GM08714 (cell line): ENCODE measurements around the gene LUZP1.
"Not testable (repeated sequence)": the region's sequence is repeated elsewhere in the genome, so short reads cannot be mapped to it uniquely, and the experiment has no call there.

ENCODE experiments used
- H3K4me3 ChIP-seq: fragments of 200-500 bp; sonication (Bioruptor generic); 2 replicates; pipeline ENCODE4 v1.5.1; 2014; ENCODE audit warnings: mild to moderate bottlenecking, low read length, inconsistent platforms
- ZNF274 ChIP-seq: IDR thresholded peaks from 2 replicates; pipeline ENCODE4 v1.6.1; 2012; ENCODE audit warnings: mild to moderate bottlenecking, low read depth, low read length

LUZP1 gene

DNA sequence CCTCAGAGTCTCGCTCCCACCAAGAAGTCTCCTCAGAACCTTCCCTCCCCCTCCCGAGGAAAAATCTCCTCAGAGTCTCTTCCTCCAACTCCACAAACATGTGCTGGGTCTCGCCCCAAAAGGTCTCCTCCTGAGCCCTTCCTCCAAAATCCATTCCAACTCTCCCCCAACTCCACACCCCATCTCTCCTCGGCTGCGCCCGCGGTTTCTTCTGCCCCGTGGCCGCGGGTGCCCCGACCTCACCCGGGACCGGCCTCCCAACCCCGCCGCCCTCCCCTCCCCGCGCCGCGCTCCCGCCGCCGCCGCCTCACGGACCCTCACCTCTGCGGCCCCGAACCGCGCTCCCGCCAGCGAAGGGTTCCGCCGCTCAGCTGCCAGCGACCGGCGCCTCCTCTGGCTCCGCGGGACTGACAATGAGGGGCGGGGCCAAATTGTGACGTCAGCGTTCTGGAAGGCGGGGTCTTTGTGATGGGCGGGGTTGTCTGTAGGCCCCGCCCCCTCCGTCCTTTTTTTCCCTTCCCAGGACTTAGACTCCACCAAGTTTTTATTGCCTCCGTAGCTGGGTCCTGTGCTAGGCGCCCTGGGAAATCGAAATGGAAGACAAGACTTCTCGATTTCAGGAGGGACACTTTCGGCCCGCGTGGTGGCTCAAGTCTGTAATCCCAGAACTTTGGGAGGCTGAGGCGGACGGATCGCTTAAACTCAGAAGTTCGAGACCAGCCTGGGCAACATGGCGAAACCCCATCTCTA lies at the start of gene LUZP1:
Gene LUZP1 (minus strand): TSS at position 412 of the 750 bp plus-strand sequence.
- TF ChIP-seq ZNF274 = no peak
- H3K4me3 ChIP-seq = peak within 1 kb of the TSS; percentile 96

DNA sequence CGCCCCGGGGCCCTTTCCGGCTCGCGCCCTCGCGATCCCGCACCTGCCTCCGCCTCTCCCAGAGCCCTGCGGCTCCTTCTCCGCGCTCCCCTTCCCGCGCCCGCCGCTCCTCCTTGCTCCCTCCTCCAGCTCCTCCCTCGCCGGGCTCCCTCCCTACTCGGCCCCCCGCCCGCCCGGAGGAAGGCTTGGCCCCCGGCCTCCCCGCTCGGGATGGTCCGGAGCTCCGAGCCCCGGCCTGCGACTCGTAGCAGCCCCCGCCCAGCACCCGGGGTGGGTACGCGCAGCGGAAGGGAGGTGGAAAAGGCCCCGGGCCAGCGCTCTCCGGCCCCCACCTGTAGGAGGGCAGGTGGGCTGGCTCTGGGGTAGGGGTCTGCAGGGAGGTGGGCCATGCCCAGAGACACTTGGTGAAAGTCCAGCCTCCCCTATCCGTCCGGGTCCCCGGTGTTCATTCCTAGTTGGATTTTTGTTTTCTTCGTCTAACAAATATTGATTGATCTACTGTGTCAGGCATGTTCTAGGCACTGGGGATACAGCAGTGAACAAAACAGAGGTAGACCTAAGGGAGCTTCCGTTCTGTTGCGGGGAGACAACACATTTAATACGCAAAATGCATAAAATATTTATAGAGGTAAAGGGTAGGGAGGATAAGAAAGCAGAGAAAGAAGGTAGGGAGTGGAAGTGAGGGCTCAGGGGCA lies 48.9 kb upstream of the LUZP1 start, which contains the start of gene HTR1D:
Gene HTR1D (minus strand): TSS at position 82 of the 695 bp plus-strand sequence. CDS start 23,283 bp downstream, outside the sequence.
- peak within 1 kb of the TSS; percentile 44 for H3K4me3 ChIP-seq
- no peak for TF ChIP-seq ZNF274

DNA sequence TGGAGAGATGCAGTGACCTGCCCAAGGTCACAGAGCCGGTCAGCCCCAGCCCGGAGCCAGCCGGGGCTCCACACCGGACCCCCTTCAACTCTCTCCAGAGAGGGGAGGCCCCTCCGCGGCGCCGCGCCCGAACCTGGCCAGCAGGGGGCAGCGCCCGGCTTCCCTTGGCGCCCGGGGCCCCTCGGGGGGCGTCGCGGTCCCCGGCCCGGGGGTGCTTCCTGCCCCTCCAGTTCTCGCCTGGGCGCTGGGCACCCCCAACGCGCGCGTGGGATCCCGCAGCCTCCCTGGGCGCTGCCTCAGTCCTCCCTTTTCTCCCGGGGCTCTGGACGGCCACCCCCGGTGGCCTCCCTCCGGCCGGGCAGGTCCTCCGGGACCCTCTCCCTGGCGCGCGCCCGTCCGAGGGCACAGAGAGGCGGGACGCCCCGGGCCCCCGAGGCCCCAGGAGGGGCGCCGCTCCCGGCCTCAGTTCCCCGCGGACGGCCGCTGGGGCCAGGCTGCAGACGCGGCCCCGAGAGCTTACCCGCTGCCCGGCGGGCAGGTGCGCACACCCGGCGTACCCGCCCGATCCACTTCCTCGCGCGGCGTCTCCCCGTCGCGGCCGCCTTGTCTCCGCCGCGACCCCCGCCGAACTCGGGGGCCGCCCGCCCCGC lies 48.2 kb upstream of the LUZP1 start:
- no peak for TF ChIP-seq ZNF274
- H3K4me3 ChIP-seq = peak overlapping the region; percentile 44

DNA sequence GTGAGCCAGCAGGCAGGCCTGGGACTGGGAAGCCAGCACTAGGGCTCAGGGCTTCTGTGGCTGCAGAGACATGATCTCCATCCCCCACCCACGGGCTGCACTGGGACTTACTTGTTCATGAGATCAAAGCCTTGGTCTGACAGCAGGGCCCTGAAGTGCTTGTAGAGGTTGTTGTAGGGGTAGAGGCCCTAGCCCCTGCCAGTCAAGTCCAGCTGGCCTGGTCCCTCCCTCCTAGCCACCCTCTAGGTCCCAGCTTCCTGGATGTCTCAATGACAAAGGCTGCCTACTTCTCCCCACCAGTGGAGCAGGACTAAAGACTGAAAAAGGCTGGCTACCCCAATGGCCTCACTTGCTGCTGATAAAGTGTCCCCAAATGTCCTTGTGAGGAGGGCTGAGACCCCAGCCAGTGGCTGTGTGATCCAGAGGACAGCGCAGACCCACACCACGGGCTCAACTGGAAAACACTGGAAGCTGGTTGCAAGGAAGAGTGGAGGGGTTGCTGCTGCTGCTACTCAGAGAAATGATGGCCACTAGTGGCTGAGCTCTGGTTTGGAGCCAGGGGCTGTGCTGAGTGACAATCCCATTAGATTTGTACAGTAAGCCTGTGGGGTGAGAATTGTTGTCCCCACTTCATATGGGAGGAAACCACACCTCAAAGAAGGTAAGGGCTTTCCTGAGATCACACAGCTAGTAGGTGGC lies 47.2 kb upstream of the LUZP1 start:
- no peak for TF ChIP-seq ZNF274
- no peak overlapping the region for H3K4me3 ChIP-seq

DNA sequence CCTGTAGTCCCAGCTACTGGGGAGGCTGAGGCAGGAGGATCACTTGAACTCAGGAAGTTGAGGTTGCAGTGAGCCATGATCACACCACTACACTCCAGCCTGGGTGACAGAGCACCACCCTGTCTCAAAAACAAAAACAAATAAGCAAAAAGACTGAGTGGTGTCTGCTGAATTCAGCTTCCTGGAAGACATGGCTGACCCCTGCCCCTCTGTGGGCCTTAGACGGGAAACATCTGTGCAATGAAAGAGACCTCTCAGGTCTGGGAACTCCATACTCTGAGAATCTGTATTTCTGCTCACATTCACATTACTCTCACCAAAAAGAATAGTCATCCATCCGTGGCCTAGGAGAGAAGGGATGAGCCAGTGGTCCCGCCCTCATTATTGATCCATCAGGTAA lies 46.6 kb upstream of the LUZP1 start:
- no peak for TF ChIP-seq ZNF274
- H3K4me3 ChIP-seq = no peak overlapping the region

DNA sequence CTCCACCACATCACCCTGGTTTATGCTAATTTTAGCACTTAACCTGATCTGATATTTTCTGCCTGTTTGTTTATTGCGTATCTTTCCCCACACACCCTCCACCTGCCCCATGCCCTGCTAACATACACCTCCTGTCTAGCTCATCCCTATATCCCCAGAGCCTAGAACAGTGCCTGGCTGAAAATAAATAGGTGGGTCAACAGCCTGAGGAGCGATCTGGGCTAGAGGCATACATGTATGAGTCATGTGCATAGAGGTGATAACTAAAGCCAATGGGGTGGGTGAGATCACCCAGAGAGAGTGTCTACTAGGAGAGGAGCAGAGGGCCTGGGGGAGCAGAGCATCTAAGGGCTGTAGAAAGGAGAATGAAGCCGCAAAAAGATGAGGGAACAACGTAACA lies 46.0 kb upstream of the LUZP1 start:
- no peak for TF ChIP-seq ZNF274
- no peak overlapping the region for H3K4me3 ChIP-seq

DNA sequence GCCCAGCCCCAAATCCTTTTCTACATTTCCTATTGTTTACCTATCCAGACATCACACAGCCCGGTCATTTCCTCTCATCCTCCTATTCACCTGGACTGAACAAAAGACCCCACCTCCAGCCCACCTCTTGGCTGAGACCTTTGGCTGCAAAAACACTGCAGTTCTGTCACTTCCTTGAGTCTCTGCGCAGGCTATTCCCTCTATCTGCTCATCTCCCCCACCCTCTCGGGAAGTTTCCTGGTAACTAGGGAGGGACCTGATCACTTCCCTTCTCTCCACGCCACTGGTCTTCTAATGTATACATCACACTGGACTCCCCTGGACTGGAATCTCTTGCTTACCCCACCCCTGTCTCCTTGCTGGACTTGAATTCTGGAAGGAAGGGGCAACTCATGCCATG lies 43.3 kb upstream of the LUZP1 start:
- H3K4me3 ChIP-seq = no peak overlapping the region
- TF ChIP-seq ZNF274 = no peak

DNA sequence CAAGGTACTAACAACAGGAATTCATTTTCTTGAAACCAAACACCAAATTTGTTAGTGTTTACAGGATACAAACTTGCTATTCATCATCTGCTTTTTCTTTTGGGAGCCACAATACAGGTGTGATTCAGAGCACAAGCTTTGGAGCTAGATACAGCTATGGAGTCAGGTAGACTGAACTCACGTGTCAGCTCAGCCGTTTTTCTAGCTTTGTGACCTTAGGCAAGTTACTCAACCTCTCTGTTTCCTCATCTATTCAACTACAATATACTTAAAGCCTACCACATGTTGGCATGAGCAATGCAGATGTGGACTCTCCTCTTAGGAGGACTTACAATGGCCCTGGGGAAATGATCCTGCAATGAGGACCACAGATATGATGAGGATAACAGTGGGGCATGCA lies 42.3 kb upstream of the LUZP1 start:
- no peak for TF ChIP-seq ZNF274
- no peak overlapping the region for H3K4me3 ChIP-seq

DNA sequence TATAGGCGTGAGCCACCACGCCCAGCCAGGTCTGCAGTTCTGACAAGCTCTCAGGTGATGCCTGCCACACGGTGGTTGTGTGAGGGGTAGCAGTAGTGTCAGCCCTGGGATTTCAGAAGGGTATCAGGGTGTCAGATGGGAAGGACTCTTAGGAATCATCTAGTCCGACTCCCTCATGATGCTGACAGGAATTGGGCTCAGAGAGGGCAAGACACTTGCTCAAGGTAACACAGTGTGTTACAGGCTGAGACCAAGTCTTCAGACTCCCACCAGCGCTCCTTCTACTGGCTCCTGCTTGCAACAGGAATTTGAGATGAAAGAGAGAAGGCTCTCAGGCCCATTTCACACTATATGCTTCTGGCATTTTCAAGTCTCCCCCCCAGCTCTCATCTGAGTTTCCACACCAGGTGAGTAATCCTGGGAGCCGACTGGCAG lies 41.7 kb upstream of the LUZP1 start:
- no peak overlapping the region for H3K4me3 ChIP-seq
- TF ChIP-seq ZNF274 = no peak

DNA sequence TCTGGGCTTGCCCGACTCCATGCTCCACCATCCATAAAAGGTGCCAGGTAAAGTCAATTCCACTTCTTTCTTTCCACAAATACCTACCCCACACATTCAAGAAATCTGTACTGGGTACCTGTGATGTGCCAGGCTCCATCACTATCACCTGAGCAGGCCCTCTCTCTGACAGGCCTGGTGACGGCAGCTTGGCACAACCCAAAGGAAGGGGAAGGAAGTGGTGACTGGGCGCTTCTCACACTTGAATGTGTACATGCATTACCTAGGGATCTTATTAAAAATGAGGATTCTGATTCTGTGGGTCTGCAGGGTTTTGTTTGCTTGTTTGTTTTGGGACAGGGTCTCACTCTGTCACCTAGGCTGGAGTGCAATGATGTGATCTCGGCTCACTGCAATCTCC lies 41.1 kb upstream of the LUZP1 start:
- no peak overlapping the region for H3K4me3 ChIP-seq
- no peak for TF ChIP-seq ZNF274

DNA sequence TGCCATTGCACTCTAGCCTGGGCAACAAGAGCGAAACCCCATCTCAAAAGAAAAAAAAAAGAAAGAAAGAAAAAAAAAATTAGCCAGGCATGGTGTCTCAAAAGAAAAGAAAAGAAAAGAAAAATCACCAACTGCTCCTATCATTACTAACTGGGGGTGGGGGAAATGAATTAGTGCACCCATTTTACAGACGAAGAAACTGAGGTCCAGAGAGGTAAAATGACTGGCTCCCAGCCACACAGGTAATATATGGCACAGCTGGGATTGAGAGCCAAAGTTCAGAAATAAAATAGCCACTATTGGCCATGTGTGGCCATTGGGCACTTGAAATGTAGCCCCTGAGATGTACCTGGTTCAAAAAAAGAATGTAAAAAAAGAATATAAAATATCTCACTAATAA lies 39.9 kb upstream of the LUZP1 start:
- no peak for TF ChIP-seq ZNF274
- H3K4me3 ChIP-seq = no peak overlapping the region

DNA sequence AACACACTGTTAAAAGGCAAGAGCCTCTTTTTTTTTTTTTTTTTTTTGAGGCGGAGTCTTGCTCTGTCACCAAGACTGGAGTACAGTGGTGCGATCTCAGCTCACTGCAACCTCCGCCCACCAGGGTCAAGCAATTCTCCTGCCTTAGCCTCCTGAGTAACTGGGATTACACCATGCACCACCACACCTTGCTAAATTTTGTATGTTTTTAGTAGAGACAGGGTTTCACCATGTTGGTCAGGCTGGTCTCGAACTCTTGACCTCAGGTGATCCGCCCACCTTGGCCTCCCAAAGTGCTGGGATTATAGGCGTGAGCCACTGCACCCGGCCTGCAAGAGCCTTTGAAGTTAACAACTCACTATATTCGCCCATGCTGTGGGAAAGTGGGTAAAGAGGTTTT lies 39.1 kb upstream of the LUZP1 start:
- H3K4me3 ChIP-seq = not testable (repeated sequence)

DNA sequence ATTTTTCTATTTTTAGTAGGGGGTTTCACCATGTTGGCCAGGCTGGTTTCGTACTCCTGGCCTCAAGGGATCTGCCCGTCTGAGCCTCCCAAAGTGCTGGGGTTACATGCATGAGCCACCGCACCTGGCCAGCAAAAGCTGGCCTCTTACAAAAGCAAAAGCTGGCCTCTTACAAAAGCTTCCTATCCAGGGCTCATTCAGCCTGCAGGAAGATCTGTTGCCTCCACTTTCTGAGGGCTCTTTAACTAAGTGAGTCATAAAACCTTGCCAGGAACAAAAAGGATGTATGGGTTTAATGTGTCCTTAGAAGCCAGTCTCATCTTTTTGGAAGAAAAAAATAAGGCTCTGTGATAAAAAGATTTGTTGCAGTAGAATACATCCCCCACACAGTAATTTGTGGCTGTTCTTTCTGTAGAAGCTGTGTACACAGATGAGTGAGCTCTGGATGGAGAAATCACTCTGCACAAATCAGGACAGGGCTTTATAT lies 33.6 kb upstream of the LUZP1 start:
- H3K4me3 ChIP-seq = no peak overlapping the region
- no peak for TF ChIP-seq ZNF274

DNA sequence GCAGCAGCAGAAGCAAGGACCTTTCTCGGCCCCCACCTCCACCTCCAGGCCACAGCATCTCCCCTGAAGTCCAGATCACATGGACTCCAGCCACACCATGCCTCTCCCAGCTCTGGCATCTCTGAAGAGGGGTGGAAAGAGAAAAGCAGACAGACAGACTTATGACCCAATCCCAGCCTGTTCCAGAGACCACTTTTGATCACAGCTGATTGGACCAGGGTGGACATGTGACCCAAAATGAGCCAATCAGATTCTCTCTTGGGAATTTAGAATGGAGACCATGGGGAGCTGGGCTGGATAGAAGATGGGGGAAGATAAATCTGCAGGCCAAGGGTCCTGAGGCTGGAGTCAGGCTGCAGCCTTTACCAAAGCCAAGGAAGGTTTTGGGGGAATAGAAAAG lies 32.2 kb upstream of the LUZP1 start:
- no peak overlapping the region for H3K4me3 ChIP-seq
- no peak for TF ChIP-seq ZNF274
